ENCODE data around the gene ZNF398.

DNA sequence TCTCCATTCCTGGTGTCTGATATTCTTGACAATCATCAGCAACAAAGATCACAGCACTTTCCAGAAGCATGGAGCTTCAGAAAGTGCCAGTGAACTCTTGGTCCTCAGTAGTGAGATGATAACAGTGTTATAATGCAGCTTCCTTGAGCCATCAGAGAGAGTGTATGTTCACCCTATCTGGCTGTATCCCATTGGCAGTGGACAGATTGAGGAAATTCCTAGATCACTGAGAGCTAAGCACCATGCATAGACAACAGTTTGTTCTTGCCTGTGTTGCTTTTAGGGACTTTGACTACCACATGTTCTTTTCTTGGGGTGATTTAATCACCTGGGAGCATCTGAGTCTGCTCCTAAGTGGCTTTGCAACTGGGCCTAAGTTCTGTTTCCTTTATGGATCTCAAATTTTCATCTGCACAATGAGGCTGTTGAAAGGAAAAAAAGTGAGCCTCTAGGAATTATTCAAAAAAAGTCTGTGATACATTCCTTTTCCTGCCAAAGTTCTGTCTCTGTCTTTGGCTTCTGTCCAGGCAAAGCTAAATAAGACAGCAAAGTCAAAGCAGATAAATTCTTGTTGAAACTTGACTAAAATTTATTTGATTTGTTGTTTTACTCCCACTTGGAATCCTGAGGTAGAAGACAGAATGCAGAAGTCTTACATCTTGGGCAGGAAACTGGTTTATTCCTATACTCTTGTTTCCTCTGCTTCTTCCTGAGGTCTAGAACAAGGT is 33.6 kb downstream of the ZNF398 start:
- TF ChIP-seq, protein P1, sequence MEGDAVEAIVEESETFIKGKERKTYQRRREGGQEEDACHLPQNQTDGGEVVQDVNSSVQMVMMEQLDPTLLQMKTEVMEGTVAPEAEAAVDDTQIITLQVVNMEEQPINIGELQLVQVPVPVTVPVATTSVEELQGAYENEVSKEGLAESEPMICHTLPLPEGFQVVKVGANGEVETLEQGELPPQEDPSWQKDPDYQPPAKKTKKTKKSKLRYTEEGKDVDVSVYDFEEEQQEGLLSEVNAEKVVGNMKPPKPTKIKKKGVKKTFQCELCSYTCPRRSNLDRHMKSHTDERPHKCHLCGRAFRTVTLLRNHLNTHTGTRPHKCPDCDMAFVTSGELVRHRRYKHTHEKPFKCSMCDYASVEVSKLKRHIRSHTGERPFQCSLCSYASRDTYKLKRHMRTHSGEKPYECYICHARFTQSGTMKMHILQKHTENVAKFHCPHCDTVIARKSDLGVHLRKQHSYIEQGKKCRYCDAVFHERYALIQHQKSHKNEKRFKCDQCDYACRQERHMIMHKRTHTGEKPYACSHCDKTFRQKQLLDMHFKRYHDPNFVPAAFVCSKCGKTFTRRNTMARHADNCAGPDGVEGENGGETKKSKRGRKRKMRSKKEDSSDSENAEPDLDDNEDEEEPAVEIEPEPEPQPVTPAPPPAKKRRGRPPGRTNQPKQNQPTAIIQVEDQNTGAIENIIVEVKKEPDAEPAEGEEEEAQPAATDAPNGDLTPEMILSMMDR (IDR thresholded peaks at IDR 0.05), result no peak
- TF ChIP-seq POLR2A (IDR thresholded peaks at IDR 0.05), result no peak
